ENCODE data around the gene SH3PXD2A.
A peak's percentile ranks its signal among the peaks of the same experiment; 100 is the strongest.
"Not testable (repeated sequence)": the region's sequence is repeated elsewhere in the genome, so short reads cannot be mapped to it uniquely, and the experiment has no call there.

The SH3PXD2A gene

GRCh38 chr10:103648251-103648635 is 207.1 kb downstream of the SH3PXD2A start:
- peak in 1 of 2 experiments; percentile 29 for DNase-seq (ENCODE audit: low read depth in 2 of 2)

- no peak for DNase-seq (ENCODE audit: low read depth in 2 of 2)
These were observed 209.1 kb downstream of the SH3PXD2A start for GRCh38 chr10:103646304-103646703.

GRCh38 chr10:103645141-103646054 is 210.0 kb downstream of the SH3PXD2A start:
- peak; percentile 86 to 89 for DNase-seq (ENCODE audit: low read depth in 2 of 2)

- no peak for DNase-seq (ENCODE audit: low read depth in 2 of 2)
These were observed 212.0 kb downstream of the SH3PXD2A start for GRCh38 chr10:103643381-103643780.

GRCh38 chr10:103641326-103641725 is 214.1 kb downstream of the SH3PXD2A start:
- no peak for DNase-seq (ENCODE audit: low read depth in 2 of 2)

- no peak for DNase-seq (ENCODE audit: low read depth in 2 of 2)
These were observed 214.8 kb downstream of the SH3PXD2A start for GRCh38 chr10:103640436-103641181.

GRCh38 chr10:103638948-103639347 is 216.4 kb downstream of the SH3PXD2A start:
- DNase-seq (ENCODE audit: low read depth in 2 of 2) = no peak

GRCh38 chr10:103637927-103638557 is 217.3 kb downstream of the SH3PXD2A start:
- no peak for DNase-seq (ENCODE audit: low read depth in 2 of 2)

- no peak for DNase-seq (ENCODE audit: low read depth in 2 of 2)
These were observed 218.4 kb downstream of the SH3PXD2A start for GRCh38 chr10:103637011-103637410.

GRCh38 chr10:103636492-103636891 is 218.9 kb downstream of the SH3PXD2A start:
- DNase-seq (ENCODE audit: low read depth in 2 of 2) = no peak

GRCh38 chr10:103635580-103635979 is 219.8 kb downstream of the SH3PXD2A start:
- no peak for DNase-seq (ENCODE audit: low read depth in 2 of 2)

- DNase-seq (ENCODE audit: low read depth in 2 of 2) = no peak
These were observed 221.5 kb downstream of the SH3PXD2A start for GRCh38 chr10:103633846-103634245.

- DNase-seq (ENCODE audit: low read depth in 2 of 2) = not testable (repeated sequence)
These were observed 222.5 kb downstream of the SH3PXD2A start for GRCh38 chr10:103632871-103633270.

- DNase-seq (ENCODE audit: low read depth in 2 of 2) = no peak
These were observed 223.1 kb downstream of the SH3PXD2A start for GRCh38 chr10:103632247-103632642.

- no peak for DNase-seq (ENCODE audit: low read depth in 2 of 2)
These were observed 225.2 kb downstream of the SH3PXD2A start for GRCh38 chr10:103630156-103630555.

GRCh38 chr10:103629581-103629980 is 225.8 kb downstream of the SH3PXD2A start:
- no peak for DNase-seq (ENCODE audit: low read depth in 2 of 2)

GRCh38 chr10:103627893-103628292 is 227.5 kb downstream of the SH3PXD2A start:
- no peak for DNase-seq (ENCODE audit: low read depth in 2 of 2)

- DNase-seq (ENCODE audit: low read depth in 2 of 2) = no peak
These were observed 228.1 kb downstream of the SH3PXD2A start for GRCh38 chr10:103627111-103627892.

GRCh38 chr10:103626178-103626577 is 229.2 kb downstream of the SH3PXD2A start:
- no peak for DNase-seq (ENCODE audit: low read depth in 2 of 2)

GRCh38 chr10:103622935-103623574 is 232.3 kb downstream of the SH3PXD2A start:
- DNase-seq (ENCODE audit: low read depth in 2 of 2) = no peak

- DNase-seq (ENCODE audit: low read depth in 2 of 2) = no peak
These were observed 233.1 kb downstream of the SH3PXD2A start for GRCh38 chr10:103622286-103622685.

All from fibroblast of skin of left quadriceps (primary cell).